ENCODE measurements around the gene FZR1. TPM values are rescaled to one million over a fixed set of nuclear protein-coding genes. Genes with fewer than 3 reads are reported as not detected.

Gene FZR1
- total and polyA plus RNA-seq, 2 of the 4 experiments (the other 2 are of a cell fraction) = 21.5 to 47.8 TPM

- H3K9me3 ChIP-seq (ENCODE audit: control insufficient read depth, insufficient read depth, low read length) = no peaks in the 10 kb centered on the region
- 93% methylated on average over 3 of the region's 17 CpGs; no CpG with 5 or more reads in 1 of the 2 experiments for WGBS, 2 experiments (ENCODE audit: extremely low coverage in 2 of 2, insufficient read length in 1 of 2)
- peaks cover 26% of the 10 kb centered on the region for H3K9me1 ChIP-seq (ENCODE audit: insufficient read depth, low read length)
- H2AFZ ChIP-seq (replicated peaks; ENCODE audit: low read length, poor library complexity) = no peak overlapping the region
- no peak for ATAC-seq (ENCODE audit: low read depth)
- peaks cover 3 to 93% of the 10 kb centered on the region in 2 experiments; a peak in 3 of 4 replicates for H3K79me1 ChIP-seq (ENCODE audit: low read depth in 1 of 2, low read length in 2 of 2)
- intact Hi-C loops (cut with micrococcal nuclease) (no loop called here), dilution Hi-C loops (cut with HindIII; ENCODE audit: low sequenced_read_pairs, unreplicated experiment) (no loop called here), in situ Hi-C loops (cut with MboI; ENCODE audit: low sequenced_read_pairs) (no loop called here)
- H2BK15ac ChIP-seq (ENCODE audit: low read depth, low read length) = no peak overlapping the region
- H3K4ac ChIP-seq (ENCODE audit: low read depth, low read length) = no peak overlapping the region
- H3K36me3 ChIP-seq (ENCODE audit: control insufficient read depth, insufficient read depth, low read length) = peaks cover 13% of the 10 kb centered on the region
- no peak overlapping the region for H3K23ac ChIP-seq (ENCODE audit: low read depth, low read length)
- H4K20me1 ChIP-seq (ENCODE audit: insufficient read depth, low read length) = peaks cover 98% of the 10 kb centered on the region
- H2AK9ac ChIP-seq (replicated peaks; ENCODE audit: low read depth, low read length, poor library complexity) = no peak overlapping the region
- H3K14ac ChIP-seq (replicated peaks; ENCODE audit: low read depth, low read length) = no peak overlapping the region
- H4K5ac ChIP-seq (ENCODE audit: low read depth, low read length) = no peak overlapping the region
- H3K27ac ChIP-seq (ENCODE audit: insufficient read depth, low read length) = no peak overlapping the region
- H2BK5ac ChIP-seq (ENCODE audit: low read depth, low read length, poor library complexity, severe bottlenecking) = no peak overlapping the region
- H2BK20ac ChIP-seq (ENCODE audit: low read depth, low read length) = no peak overlapping the region
- no peak overlapping the region for H2BK120ac ChIP-seq (ENCODE audit: low read depth, low read length)
- no peak overlapping the region for H3K9ac ChIP-seq (ENCODE audit: low read depth, low read length)
- H3K56ac ChIP-seq (ENCODE audit: extremely low read depth, insufficient read depth, low read length) = no peak overlapping the region
- H3K27me3 ChIP-seq (ENCODE audit: control insufficient read depth, insufficient read depth, low read length) = no peaks in the 10 kb centered on the region
- POLR2A ChIA-PET (ENCODE audit: unreplicated experiment) = no interaction called here
- H3K4me3 ChIP-seq (ENCODE audit: insufficient read depth, low read depth, low read length) = no peak overlapping the region
- no peak for DNase-seq
- H3K4me1 ChIP-seq (ENCODE audit: control insufficient read depth, insufficient read depth, low read length) = peaks cover 26% of the 10 kb centered on the region
- CTCF ChIA-PET = no interaction called here
- H2AK5ac ChIP-seq (ENCODE audit: low read depth, low read length) = no peak overlapping the region
- H3K18ac ChIP-seq (ENCODE audit: low read depth, low read length) = no peak overlapping the region
- no TSS peak for BruUV-seq (replicated peaks)
- H3K4me2 ChIP-seq (ENCODE audit: low read depth, low read length) = no peak overlapping the region
- H4K91ac ChIP-seq (ENCODE audit: insufficient read depth, low read depth, low read length) = no peak overlapping the region
- no peak overlapping the region for H4K8ac ChIP-seq (ENCODE audit: low read depth in 2 of 2, low read length in 2 of 2)
- no peak for TF ChIP-seq POLR2A (IDR thresholded peaks at IDR 0.05; ENCODE audit: low read depth, low read length)
These were observed 6.6 kb downstream of the FZR1 start for GRCh38 chr19:3512562-3513228.

Data from IMR-90 (cell line).